GM18511 (cell line): ENCODE results near the gene TENM4.

Experiments used
- ATAC-seq: cut with Tn5 transposase; IDR thresholded peaks from one replicate; pipeline ENCODE4 v1.9.1; 2021; ENCODE audit warnings: mild to moderate bottlenecking, moderate library complexity; ENCODE audit not compliant: unreplicated experiment

Gene TENM4

GRCh38 chr11:79044201-79044600, 396.6 kb downstream of the TENM4 start:
- no peak for ATAC-seq

- no peak for ATAC-seq
Measured at GRCh38 chr11:79043726-79044125, 397.1 kb downstream of the TENM4 start.

GRCh38 chr11:79042824-79043223, 398.0 kb downstream of the TENM4 start:
- ATAC-seq = no peak

GRCh38 chr11:79040348-79040747, 400.5 kb downstream of the TENM4 start:
- ATAC-seq = no peak

- ATAC-seq = no peak
Measured at GRCh38 chr11:79039122-79039521, 401.7 kb downstream of the TENM4 start.

GRCh38 chr11:79035881-79036280, 404.9 kb downstream of the TENM4 start:
- ATAC-seq = no peak

DNA sequence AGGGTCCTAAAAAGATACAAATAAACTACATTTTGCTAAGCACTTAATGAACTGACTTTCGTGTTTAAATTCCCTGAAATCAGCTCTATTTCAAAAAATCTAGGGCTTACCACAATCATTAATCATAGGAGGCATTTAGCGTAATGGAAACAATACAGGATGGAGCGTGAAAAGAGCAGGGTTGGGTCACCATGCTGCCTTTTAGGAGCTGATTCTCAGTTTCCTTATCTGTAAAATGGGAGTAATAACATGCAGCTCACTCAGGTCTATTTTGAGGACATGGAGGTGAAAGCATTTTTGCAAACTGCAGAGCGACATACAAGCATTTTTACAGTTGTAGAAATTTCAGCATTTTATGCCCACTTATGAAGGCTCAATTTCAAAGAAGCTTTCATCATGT, 407.0 kb downstream of the TENM4 start:
- ATAC-seq = no peak

DNA sequence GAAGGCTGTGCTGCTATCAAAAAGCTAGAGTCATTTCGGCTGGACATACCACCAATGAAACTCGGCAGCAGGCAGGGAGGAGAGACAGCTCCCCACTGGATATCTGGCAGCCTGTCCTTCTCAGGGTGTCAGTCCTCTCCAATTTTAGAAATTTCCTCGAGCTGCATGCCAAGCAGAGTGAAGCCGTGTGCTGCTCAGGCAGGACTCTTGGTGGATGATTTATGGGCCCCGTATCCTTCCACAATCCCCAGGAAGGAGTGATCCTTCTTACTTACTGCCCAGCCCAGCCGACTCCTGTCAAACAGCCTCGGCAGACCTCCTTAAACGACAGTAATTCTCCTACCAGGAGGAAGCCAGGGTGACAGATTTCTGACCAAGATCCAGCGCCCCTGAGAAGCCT, 410.4 kb downstream of the TENM4 start:
- no peak for ATAC-seq

- ATAC-seq = no peak
Measured at GRCh38 chr11:79028225-79028624, 412.6 kb downstream of the TENM4 start.

GRCh38 chr11:79026803-79027445, 413.9 kb downstream of the TENM4 start:
- peak; percentile 87 for ATAC-seq

- ATAC-seq = no peak
Measured at GRCh38 chr11:79025622-79026021, 415.2 kb downstream of the TENM4 start.

DNA sequence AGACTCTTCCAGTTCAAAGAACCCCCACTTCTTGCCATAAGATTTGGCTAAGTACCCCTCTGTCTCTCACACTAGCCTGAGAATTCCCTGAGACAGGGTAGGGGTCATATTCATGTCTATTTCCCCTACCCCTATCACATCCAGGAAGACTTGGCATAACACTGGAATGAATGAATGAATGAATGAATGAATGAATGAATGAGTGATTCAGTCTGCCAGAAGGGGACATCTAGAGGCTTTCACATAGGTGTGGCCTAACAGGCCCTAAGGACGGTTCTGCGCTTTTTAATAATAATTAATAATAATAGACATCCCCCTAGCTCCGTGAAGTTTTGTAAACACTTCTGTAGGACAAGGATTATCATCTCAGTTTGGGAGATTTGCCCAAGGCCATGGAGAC, 415.7 kb downstream of the TENM4 start:
- ATAC-seq = no peak

GRCh38 chr11:79022265-79022664, 418.6 kb downstream of the TENM4 start:
- no peak for ATAC-seq

DNA sequence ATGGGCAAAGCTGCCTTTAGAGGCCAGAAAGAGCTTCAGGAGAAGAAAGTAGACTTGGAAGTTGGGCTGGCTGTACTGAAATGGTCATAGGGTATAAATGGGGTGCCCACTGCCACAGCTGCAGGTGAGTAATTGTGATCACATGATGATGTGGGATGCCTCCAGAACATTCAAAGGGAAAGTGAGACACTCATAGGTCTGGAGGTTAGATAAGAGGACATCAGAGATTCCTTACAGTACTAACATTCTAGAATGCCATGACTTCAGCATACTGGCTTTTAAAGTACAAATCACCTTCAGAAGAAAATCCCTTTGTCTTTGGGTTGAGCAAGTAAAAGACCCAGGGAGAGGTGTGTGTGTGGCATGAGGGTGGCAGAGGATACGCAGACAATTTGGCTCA, 419.2 kb downstream of the TENM4 start:
- no peak for ATAC-seq

GRCh38 chr11:79019975-79020374, 420.9 kb downstream of the TENM4 start:
- no peak for ATAC-seq

DNA sequence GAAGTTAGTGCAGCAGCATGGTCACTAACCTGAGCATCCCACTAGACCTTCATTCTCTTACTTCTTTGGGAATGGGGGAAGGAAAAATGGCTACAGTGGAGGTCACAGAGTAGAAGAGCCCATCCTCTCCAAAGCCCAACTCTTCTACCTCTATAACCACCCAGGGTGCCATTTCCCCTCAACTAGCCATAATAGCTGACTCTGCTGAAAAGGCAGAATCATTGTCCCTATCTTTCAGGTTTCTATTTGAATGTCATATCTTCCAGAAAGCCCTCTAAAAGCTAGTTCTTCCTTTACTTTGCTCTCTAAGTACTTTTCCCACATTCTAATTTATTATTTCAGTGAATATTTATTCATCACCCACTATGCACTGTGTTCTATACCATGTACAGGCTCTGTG, 421.6 kb downstream of the TENM4 start:
- no peak for ATAC-seq

- ATAC-seq = no peak
Measured at GRCh38 chr11:79018371-79018849, 422.4 kb downstream of the TENM4 start.

DNA sequence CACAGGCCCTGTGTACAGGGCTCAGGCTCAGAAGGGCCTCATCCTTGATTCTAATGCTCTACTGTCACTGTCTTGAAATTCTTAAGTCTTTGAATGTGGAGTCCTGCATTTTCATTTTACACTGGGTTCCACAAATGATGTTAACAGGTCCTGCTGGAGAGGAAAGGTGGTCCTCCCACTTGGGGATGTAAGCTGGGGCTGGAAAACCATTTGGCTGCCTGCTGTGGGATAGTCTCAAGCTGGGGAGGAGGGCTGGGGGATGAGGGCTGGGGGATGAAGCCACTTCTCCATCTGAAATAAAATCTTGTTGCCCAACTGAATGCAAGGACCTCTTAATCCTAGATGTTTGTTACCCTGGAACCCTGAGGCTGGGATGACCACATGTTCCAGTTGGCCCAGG, 423.0 kb downstream of the TENM4 start:
- ATAC-seq = no peak

DNA sequence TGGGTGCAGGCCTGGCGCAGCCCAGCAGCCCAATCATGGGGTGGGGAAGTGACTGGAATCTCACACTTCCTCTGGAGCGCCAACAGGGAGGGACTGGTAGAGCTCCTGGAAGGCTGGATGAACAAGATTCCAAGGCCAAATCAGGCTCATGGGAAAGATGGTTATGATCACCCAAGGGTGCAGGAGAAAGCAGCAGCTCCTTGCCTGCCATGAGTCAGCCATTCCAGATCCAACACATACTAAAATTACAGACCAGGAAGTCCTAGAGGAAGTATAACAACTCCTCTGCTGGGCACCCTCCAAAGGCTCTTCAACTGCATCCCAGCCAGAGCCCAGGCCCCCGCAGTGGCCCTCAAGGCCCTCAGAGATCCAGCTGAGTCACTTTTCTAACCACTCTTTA, 427.3 kb downstream of the TENM4 start:
- ATAC-seq = no peak

DNA sequence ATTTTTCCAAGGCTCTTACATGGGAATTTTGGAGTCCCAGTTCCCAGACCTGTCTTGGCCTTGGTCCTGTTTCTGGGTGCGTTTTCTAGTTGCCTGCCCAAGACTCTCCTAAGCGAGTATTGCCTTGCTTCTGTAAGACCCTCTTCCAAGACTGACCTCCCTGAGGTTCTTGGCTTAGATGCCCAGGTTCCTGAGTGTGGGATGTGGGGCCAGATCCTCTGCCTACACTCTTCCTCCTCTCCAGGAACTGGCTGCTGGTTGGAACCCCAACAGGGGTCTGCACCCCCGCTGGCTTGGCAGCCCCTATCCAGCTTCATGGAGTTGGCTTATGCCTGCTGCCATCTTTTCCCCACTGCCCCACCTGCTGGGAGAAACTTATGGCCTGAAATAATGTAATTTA, 429.5 kb downstream of the TENM4 start:
- ATAC-seq = no peak

DNA sequence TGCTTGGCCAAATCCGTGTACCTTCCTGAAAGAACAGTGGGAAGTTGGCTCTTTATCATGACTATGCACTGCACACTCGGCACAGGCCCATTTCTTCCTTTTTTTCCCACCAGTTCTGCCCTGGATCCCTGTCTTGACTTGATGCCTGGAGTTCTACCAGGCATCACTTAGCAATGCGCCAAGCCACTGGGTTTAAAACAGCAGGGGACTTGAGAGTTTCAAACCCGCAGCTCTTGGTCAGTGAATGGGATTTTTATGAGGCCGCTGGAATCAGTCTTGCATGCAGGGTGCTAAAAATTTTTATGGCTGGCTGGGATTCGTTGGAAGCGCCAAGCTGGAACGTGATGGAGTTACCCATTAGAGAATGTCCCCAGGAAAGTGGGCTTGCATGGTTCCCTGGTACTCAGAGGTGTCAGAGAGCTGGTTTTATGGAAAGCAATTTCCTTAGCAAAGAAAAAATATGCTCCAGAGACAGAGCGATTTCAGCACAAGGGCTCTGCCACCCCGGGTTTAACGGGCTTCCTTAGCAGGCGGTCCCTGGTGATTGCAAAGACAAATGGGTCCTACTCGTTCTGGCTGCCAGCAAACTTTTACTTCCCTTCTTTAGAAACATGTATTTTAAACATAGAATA, 432.9 kb downstream of the TENM4 start:
- ATAC-seq = no peak

DNA sequence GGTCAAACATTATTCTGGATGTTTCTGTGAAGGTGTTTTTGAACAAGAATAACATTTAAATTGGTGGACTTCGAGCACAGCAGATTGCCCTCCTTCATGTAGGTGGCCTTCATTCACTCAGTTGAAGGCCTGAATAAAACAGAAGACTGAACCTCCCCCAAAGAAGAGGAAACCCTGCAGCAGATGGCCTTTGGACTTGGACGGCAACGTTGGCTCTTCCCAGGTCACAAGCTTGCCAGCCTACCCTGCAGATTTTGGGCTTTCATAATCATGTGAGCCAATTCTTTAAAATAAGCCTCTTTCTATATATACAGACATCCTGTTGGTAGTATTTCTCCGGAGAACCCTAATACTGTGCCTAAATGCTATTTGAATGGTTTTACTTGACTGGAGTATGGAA, 434.0 kb downstream of the TENM4 start:
- no peak for ATAC-seq

GRCh38 chr11:78996007-78996406, 444.8 kb downstream of the TENM4 start:
- ATAC-seq = no peak
